ENCODE data around the gene AK6.
A peak's percentile ranks its signal among the peaks of the same experiment; 100 is the strongest.
"Not testable (repeated sequence)": the region's sequence is repeated elsewhere in the genome, so short reads cannot be mapped to it uniquely, and the experiment has no call there.

AK6 gene

GRCh38 chr5:69369340-69370121 is at the start of gene AK6, which contains the start of the genes RAD17 and TAF9:
AK6 (minus strand) TSS chr5:69369520; CDS start chr5:69369490, 30 bp downstream.
RAD17 (plus strand) TSS chr5:69369818; CDS start chr5:69372209, 2,391 bp downstream.
TAF9 (minus strand) TSS chr5:69369520; CDS start chr5:69365737, 3,783 bp downstream.
- peak; percentile 84 to 94 for DNase-seq (ENCODE audit: extremely low read depth in 1 of 2, low read depth in 1 of 2)

DNA sequence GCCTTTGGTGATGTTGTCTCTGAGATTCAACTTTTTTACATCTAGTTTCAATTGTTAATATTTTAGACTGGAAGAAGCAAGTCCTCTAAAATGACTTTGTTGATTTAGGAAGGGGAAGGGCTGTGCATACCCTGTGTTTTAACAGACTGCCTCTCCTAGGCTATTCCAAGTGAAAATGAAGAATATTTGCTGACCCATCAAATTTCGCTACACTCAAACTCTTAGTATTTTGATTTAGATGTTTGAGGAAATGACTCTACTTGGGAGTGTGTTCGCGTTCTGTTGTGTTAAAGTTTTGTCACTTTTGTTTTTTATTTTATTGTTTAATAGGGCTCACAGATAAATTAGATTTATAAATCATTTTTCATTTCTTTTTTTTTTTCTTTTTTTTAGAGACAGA is 49.2 kb upstream of the AK6 start:
- no peak for DNase-seq (ENCODE audit: extremely low read depth in 1 of 2, low read depth in 1 of 2)

DNA sequence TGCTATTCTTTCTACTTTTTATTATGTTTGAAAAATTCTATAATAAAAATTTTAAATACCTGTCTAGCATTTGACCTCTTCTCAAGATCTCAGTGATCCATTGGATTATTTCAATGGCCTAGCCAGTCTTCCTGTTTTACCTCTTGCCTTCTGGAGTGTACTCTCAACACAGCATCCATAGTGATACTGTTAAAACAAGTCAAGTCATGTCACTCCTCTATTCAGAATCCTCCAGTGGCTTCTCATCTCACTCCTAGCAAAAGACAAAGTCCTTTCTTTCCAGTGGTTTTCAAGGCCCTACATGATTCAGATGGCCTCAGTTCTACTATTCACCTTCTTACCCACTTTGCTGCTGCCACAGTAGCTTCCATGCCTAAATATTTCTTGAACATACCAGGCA is 47.4 kb upstream of the AK6 start:
- no peak for DNase-seq (ENCODE audit: extremely low read depth in 1 of 2, low read depth in 1 of 2)

DNA sequence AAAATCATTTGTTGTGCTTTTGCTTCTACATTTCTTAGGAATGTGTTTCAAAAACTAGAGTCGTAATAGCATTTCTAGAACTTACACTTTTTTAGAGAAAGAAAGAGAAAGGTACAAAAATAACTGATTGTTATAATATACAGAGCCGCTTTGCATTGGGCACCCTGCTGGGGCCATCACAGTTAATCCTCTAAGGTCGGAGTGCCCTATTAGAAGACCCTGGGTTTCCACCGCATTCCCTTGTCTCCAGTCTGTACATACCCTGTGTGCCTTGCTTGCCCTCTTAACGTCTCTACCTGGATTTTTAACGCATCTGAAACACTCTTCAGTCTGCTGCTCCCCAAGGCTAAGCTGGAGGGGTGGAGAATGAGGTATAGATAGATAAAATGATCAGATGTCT is 46.9 kb upstream of the AK6 start:
- DNase-seq (ENCODE audit: extremely low read depth in 1 of 2, low read depth in 1 of 2): no peak

DNA sequence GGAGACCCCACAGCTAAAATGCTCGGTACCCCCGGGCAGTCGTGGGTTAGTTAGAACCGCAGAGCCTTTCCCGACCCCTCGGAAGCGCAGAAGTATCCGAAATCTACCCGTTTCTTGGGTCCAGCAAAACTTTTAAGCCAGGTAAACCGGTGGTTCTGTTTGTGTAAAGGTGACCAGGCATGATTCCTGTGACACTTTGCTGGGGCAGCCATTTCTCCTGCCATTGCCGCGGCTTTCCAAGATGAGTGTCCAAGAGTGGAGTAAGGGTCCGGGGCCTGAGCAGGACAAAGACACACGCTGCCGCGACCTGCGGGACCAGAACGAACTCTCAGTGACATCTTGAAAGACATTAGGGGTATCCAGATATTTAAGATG is 46.3 kb upstream of the AK6 start:
- no peak for DNase-seq (ENCODE audit: extremely low read depth in 1 of 2, low read depth in 1 of 2)

DNA sequence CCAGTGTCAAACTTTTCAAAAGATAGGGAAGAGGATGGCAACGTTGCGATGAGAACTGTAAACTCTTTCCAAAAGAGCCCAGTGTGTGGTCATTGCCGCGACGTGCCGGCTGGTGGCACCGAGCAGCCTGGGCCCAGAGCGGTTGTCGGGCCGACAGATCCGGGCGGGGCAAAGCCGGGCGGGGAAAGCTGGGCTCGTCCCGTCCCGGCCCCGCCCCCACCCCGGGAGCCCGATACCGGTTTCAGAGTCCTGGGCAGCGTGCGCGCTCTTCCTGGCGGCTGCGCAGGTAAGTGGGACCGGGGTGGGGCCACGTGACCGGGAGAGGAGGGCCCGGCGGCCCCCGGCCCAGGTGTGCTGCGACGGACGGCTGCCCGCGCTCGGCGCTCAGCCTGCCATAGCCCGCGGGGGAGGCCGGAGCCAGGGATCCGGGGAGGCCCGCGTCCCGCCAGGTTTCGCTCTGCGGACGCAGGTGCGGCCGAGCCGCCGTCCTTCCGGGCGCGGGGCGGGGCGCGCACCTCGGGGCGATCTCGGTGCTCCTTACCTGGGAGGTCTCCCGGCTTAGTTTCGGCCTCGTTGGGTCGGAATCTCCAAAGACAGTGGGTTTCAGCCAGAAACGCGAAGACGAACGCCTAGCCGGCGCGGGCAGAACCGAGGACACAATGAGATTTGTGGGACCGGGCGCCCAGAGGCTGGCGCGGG is 45.7 kb upstream of the AK6 start, which contains the start of gene MARVELD2:
Gene MARVELD2, plus strand, starts transcription at position 232 of the 699 bp plus-strand sequence. CDS start 4,270 bp downstream, outside the sequence.
- peak; percentile 3 to 16 for DNase-seq (ENCODE audit: extremely low read depth in 1 of 2, low read depth in 1 of 2)

GRCh38 chr5:69404659-69405330 is 35.5 kb upstream of the AK6 start:
- no peak for DNase-seq (ENCODE audit: extremely low read depth in 1 of 2, low read depth in 1 of 2)

- no peak for DNase-seq (ENCODE audit: extremely low read depth in 1 of 2, low read depth in 1 of 2)
These were observed 9.1 kb upstream of the AK6 start for GRCh38 chr5:69378376-69378775.

GRCh38 chr5:69374911-69375446 is 5.7 kb upstream of the AK6 start:
- DNase-seq (ENCODE audit: extremely low read depth in 1 of 2, low read depth in 1 of 2): no peak

DNA sequence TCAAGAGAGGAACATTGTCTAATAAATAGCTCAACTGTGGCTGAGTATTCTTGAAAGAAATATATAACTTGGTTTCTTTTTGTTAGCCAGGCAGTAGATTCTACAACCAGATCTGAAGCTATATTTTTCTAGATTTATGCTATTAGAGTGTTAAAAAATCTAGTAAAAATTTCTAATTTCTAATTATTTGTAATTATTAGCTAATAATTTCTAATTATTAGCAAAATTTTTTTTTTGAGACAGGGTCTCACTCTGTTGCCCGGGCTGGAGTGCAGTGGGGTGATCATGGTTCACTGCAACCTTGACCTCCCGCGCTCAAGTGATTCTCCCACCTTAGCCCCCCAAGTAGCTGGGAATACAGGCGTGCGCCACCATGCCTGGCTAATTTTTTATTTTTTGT is 3.1 kb upstream of the AK6 start:
- no peak for DNase-seq (ENCODE audit: extremely low read depth in 1 of 2, low read depth in 1 of 2)

GRCh38 chr5:69370335-69370734 is 1.0 kb upstream of the AK6 start:
- DNase-seq (ENCODE audit: extremely low read depth in 1 of 2, low read depth in 1 of 2): not testable (repeated sequence)

- DNase-seq (ENCODE audit: extremely low read depth in 1 of 2, low read depth in 1 of 2): no peak
These were observed 621 bp downstream of the AK6 start for GRCh38 chr5:69368458-69369339.

- no peak for DNase-seq (ENCODE audit: extremely low read depth in 1 of 2, low read depth in 1 of 2)
These were observed 1.5 kb downstream of the AK6 start for GRCh38 chr5:69367697-69368279.

DNA sequence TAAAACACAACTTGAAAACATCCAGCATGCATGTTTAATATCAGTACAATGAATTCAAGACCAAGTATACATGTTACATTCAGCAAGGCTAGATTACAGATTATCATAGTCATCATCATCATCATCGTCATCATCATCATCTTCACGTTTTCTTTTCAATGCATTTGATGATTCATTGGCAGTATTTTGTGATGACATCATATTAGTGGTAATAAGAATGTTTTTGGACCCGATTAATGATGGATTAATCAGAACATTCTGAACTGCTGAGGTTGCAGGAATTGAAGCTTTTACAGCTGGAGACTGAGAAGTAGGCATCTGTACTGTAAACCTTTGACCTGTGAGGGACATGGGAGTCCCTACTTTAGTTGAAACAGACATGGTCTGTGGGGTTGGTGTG is 4.5 kb downstream of the AK6 start:
- no peak for DNase-seq (ENCODE audit: extremely low read depth in 1 of 2, low read depth in 1 of 2)

- DNase-seq (ENCODE audit: extremely low read depth in 1 of 2, low read depth in 1 of 2): no peak
These were observed 4.9 kb downstream of the AK6 start for GRCh38 chr5:69364414-69364813.

DNA sequence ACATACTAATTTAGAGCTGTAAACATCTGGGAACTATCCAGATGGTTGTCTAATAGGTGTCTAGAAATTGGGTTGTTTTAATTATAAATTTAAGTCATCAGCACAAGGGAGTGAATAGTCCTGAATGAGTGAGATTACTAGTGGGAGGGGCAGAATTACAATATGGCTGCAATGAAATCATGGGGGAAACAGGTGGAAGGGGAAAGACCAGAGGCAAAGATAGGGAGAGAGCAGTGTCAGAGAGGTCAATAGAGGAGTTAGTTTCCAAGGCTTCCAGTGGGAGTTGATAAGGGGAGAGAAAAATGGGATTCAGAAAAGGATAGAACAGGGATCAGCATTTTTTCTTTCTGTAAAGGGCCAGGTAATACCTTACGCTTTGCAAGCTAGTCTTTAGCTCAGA is 8.9 kb downstream of the AK6 start:
- DNase-seq (ENCODE audit: extremely low read depth in 1 of 2, low read depth in 1 of 2): no peak

DNA sequence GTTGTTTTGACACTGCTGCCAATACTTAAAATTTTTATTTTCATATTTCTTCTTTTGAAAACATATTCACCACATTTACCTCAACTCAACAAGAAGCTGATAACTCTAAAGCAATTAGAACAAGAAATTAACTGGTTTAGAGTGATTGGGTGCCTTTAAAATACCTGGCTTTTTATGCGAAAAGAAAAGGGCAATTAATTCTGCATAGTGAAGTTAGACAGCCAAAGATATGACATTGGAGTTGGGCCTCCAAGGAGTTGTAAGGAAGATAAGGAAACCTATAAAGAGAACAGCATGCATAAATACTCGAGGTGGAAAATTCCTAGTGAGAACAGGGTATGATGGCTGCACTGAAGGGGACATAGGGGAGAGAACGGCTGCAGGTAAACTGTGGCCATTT is 9.6 kb downstream of the AK6 start:
- no peak for DNase-seq (ENCODE audit: extremely low read depth in 1 of 2, low read depth in 1 of 2)

- no peak for DNase-seq (ENCODE audit: extremely low read depth in 1 of 2, low read depth in 1 of 2)
These were observed 18.7 kb downstream of the AK6 start for GRCh38 chr5:69350664-69351063.

DNA sequence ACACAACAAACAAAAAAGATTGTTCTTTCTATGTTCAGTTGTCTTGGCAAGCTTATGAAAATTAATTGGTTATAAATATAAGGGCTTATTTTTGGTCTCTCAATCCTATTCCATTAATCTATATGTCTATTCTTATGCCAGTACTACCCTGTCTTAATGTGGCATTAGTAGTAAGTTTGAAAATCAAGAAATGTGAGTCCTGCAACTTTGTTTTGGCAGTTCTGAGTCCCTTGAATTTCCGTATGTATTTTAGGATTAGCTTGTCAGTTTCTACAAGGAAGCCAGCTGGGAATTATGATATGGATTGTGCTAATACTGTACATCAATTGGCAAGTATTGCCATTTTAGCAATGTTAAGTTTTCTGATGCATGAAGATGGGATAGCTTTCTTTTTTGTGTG is 26.2 kb downstream of the AK6 start:
- DNase-seq (ENCODE audit: extremely low read depth in 1 of 2, low read depth in 1 of 2): no peak

Measured in stimulated activated CD8-positive, alpha-beta memory T cell treated with anti-CD3 and anti-CD28 coated beads, Interleukin-7, amount 100 ng/mL, for 48 hours (primary cell).